ENCODE results near the gene PRDM15. TPM values are rescaled to one million over a fixed set of nuclear protein-coding genes. Genes with fewer than 3 reads are reported as not detected.

Gene PRDM15
- total and polyA plus RNA-seq, 2 experiments from 2014 or later: 3.0 to 10.6 TPM

- Histone ChIP-seq H3K27me3 (ENCODE audit: insufficient read depth) (no peaks in the 10 kb centered on the region), H4K20me1 (replicated peaks; ENCODE audit: insufficient read depth) (no peaks in the 10 kb centered on the region), H2AFZ (no peak overlapping the region), H3F3A (replicated peaks; ENCODE audit: low read depth) (no peaks in the 10 kb centered on the region), H3K79me2 (replicated peaks; ENCODE audit: insufficient read depth) (no peaks in the 10 kb centered on the region), H3K36me3 (ENCODE audit: insufficient read depth) (no peaks in the 10 kb centered on the region; the same call in 1 of the 2 replicates), H3K4me1 (ENCODE audit: insufficient read depth) (no peaks in the 10 kb centered on the region), H3K27ac (ENCODE audit: low read depth) (no peak overlapping the region), H3K4me3 (no peak overlapping the region), H3K9me2 (ENCODE audit: insufficient read depth) (no peaks in the 10 kb centered on the region), H3K4me2 (no peak overlapping the region)
- ATAC-seq (no peak), DNase-seq (ENCODE audit: low spot score) (no peak)
- H3K4me3 Mint-ChIP-seq: no peak overlapping the region
- peaks cover 16% of the 10 kb centered on the region for H3K4me1 Mint-ChIP-seq
- H3K27ac Mint-ChIP-seq: no peak overlapping the region
- peaks cover 4% of the 10 kb centered on the region for H3K27me3 Mint-ChIP-seq (ENCODE audit: insufficient read depth, low read depth, poor library complexity)
- H3K9me3 Mint-ChIP-seq: no peaks in the 10 kb centered on the region
- no peak for TF ChIP-seq EZH2phosphoT487 (IDR thresholded peaks at IDR 0.05; ENCODE audit: unreplicated experiment)
- no peak for TF ChIP-seq REST (IDR thresholded peaks at IDR 0.05; ENCODE audit: unreplicated experiment)
- TF ChIP-seq, protein P1, sequence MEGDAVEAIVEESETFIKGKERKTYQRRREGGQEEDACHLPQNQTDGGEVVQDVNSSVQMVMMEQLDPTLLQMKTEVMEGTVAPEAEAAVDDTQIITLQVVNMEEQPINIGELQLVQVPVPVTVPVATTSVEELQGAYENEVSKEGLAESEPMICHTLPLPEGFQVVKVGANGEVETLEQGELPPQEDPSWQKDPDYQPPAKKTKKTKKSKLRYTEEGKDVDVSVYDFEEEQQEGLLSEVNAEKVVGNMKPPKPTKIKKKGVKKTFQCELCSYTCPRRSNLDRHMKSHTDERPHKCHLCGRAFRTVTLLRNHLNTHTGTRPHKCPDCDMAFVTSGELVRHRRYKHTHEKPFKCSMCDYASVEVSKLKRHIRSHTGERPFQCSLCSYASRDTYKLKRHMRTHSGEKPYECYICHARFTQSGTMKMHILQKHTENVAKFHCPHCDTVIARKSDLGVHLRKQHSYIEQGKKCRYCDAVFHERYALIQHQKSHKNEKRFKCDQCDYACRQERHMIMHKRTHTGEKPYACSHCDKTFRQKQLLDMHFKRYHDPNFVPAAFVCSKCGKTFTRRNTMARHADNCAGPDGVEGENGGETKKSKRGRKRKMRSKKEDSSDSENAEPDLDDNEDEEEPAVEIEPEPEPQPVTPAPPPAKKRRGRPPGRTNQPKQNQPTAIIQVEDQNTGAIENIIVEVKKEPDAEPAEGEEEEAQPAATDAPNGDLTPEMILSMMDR (conservative IDR thresholded peaks at IDR 0.05; ENCODE audit: low read depth in 2 of 2): no peak
- no peak for TF ChIP-seq ZNF331 (CRISPR knock-in tag; IDR thresholded peaks at IDR 0.05; ENCODE audit: low read depth)
- no peak for TF ChIP-seq POLR2AphosphoS5 (IDR thresholded peaks at IDR 0.05; ENCODE audit: low read depth)
- TF ChIP-seq NANOG (IDR thresholded peaks at IDR 0.05; ENCODE audit: borderline replicate concordance): no peak
- no peak for TF ChIP-seq STAT1 (IDR thresholded peaks at IDR 0.05; ENCODE audit: unreplicated experiment)
- TF ChIP-seq JUNB (IDR thresholded peaks at IDR 0.05; ENCODE audit: unreplicated experiment): no peak
- TF ChIP-seq EZH2 (IDR thresholded peaks at IDR 0.05; ENCODE audit: low read depth, unreplicated experiment): no peak
- no peak for TF ChIP-seq ZNF462 (CRISPR knock-in tag; IDR thresholded peaks at IDR 0.05)
- no peak for TF ChIP-seq ZNF114 (CRISPR knock-in tag; IDR thresholded peaks at IDR 0.05)
- no peak for TF ChIP-seq CREB1 (CRISPR knock-in tag; IDR thresholded peaks at IDR 0.05; ENCODE audit: low read depth)
- TF ChIP-seq, protein P2, sequence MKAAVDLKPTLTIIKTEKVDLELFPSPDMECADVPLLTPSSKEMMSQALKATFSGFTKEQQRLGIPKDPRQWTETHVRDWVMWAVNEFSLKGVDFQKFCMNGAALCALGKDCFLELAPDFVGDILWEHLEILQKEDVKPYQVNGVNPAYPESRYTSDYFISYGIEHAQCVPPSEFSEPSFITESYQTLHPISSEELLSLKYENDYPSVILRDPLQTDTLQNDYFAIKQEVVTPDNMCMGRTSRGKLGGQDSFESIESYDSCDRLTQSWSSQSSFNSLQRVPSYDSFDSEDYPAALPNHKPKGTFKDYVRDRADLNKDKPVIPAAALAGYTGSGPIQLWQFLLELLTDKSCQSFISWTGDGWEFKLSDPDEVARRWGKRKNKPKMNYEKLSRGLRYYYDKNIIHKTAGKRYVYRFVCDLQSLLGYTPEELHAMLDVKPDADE (IDR thresholded peaks at IDR 0.05): no peak
- H3K36me3 Mint-ChIP-seq (ENCODE audit: low read depth): no peaks in the 10 kb centered on the region
Measured at GRCh38 chr21:41883582-41883981, 4.4 kb upstream of the PRDM15 start.

Data from GM23338 (cell line).